H1 (cell line): ENCODE data around the gene KRT1. TPM values are rescaled to one million over a fixed set of nuclear protein-coding genes. Genes with fewer than 3 reads are reported as not detected.

Experiments used
- CTCF ChIA-PET: fragments of 300-600 bp; sonication (Branson Sonifier 250); formaldehyde crosslinking; loops from one replicate; lab custom pipeline; 2021; ENCODE audit not compliant: partially characterized antibody; lab: Charles Lee
- POLR2A ChIA-PET: fragments of 300-600 bp; sonication (Branson Sonifier 250); formaldehyde crosslinking; loops from one replicate; lab custom pipeline; 2021; ENCODE audit warnings: inconsistent platforms; ENCODE audit not compliant: partially characterized antibody; lab: Charles Lee
- DNase-seq, 2 experiments: peaks; one replicate each; pipeline versions ENCODE4 v3.0.0 to v3.0.0-alpha.2; 2010 to 2022; ENCODE audit warnings: low spot score in 2 of 2, low read depth in 1 of 2, mixed read lengths in 1 of 2
- FAIRE-seq: peaks from 2 replicates; lab custom pipeline; 2011; peaks lifted over from hg19 to GRCh38; lab: Jason Lieb, UNC
- H2AFZ ChIP-seq: 2 replicates; pipeline ENCODE4 v1.8.1; 2012; ENCODE audit warnings: low read length, inconsistent platforms
- H2AK5ac ChIP-seq: 2 replicates; pipeline ENCODE4 v1.6.1; 2013; ENCODE audit warnings: low read depth, low read length
- H2BK120ac ChIP-seq: replicated peaks from 2 replicates; pipeline ENCODE3; 2013; ENCODE audit warnings: low read depth, low read length, inconsistent platforms
- H2BK12ac ChIP-seq: 2 replicates; pipeline ENCODE4 v1.6.1; 2013; ENCODE audit warnings: low read depth, low read length
- H2BK15ac ChIP-seq: 2 replicates; pipeline ENCODE4 v1.6.1; 2013; ENCODE audit warnings: low read length
- H2BK20ac ChIP-seq: 2 replicates; pipeline ENCODE4 v1.6.1; 2013; ENCODE audit warnings: low read length
- H2BK5ac ChIP-seq: 2 replicates; pipeline ENCODE4 v1.6.1; 2013; ENCODE audit warnings: low read depth, low read length
- H3K14ac ChIP-seq: 2 replicates; pipeline ENCODE4 v1.6.1; 2013; ENCODE audit warnings: inconsistent platforms; ENCODE audit not compliant: insufficient read length
- H3K18ac ChIP-seq: 2 replicates; pipeline ENCODE4 v1.6.1; 2013; ENCODE audit warnings: low read length; ENCODE audit errors: extremely low read depth
- H3K23ac ChIP-seq: 2 replicates; pipeline ENCODE4 v1.6.1; 2013; ENCODE audit warnings: inconsistent platforms; ENCODE audit not compliant: insufficient read length
- H3K23me2 ChIP-seq: 2 replicates; pipeline ENCODE4 v1.6.1; 2013; ENCODE audit warnings: low read depth, low read length
- H3K27ac ChIP-seq: 2 replicates; pipeline ENCODE4 v1.6.1; 2011; ENCODE audit warnings: low read depth, low read length, inconsistent platforms
- H3K27me3 ChIP-seq, 4 experiments: replicated peaks in 1 of 4; 1 replicate in 1 of 4; 2 replicates in 3 of 4; pipeline versions ENCODE4 v1.6.1 to v1.8.1; 2011 to 2013; ENCODE audit warnings: low read length in 3 of 4, mild to moderate bottlenecking in 3 of 4, inconsistent platforms in 2 of 4, mixed read lengths in 2 of 4, moderate library complexity in 1 of 4; ENCODE audit not compliant: control insufficient read depth in 3 of 4, insufficient read depth in 3 of 4; ENCODE audit errors: extremely low read depth in 1 of 4
- H3K36me3 ChIP-seq, 4 experiments: 2 replicates each; pipeline versions ENCODE4 v1.6.1 to v1.8.1; 2011 to 2013; ENCODE audit warnings: mild to moderate bottlenecking in 4 of 4, low read length in 3 of 4, moderate library complexity in 2 of 4, control low read depth in 1 of 4, inconsistent platforms in 1 of 4; ENCODE audit not compliant: insufficient read depth in 4 of 4, control insufficient read depth in 2 of 4
- H3K4ac ChIP-seq: replicated peaks from 2 replicates; pipeline ENCODE3; 2013; ENCODE audit warnings: low read length, low read depth, mixed read lengths, inconsistent platforms; ENCODE audit not compliant: insufficient read length
- H3K4me1 ChIP-seq, 4 experiments: replicated peaks in 1 of 4; 1 replicate in 1 of 4; 2 replicates in 3 of 4; pipeline versions ENCODE4 v1.6.1 to v1.8.1; 2011 to 2013; ENCODE audit warnings: low read length in 3 of 4, inconsistent platforms in 2 of 4, mixed read lengths in 1 of 4; ENCODE audit not compliant: insufficient read depth in 4 of 4, control insufficient read depth in 3 of 4
- H3K4me2 ChIP-seq, 2 experiments: 2 replicates each; pipeline versions ENCODE4 v1.6.1 to v1.8.1; 2011 to 2013; ENCODE audit warnings: low read depth in 2 of 2, low read length in 2 of 2, control low read depth in 1 of 2, inconsistent platforms in 1 of 2, mild to moderate bottlenecking in 1 of 2; ENCODE audit not compliant: insufficient read depth in 1 of 2
- H3K4me3 ChIP-seq, 4 experiments: fragments of 200-600, 300-600 bp in 1 of 4; sonication (generic), shearing (Covaris generic), sonication (Bioruptor Twin) in 1 of 4; 2 replicates each; pipeline versions ENCODE4 v1.5.1 to v1.8.1; 2011 to 2016; ENCODE audit warnings: low read length in 4 of 4, low read depth in 3 of 4, control low read depth in 2 of 4, inconsistent platforms in 2 of 4, mild to moderate bottlenecking in 2 of 4, mixed read lengths in 1 of 4, moderate library complexity in 1 of 4; ENCODE audit not compliant: insufficient read depth in 2 of 4; ENCODE audit errors: extremely low read depth in 1 of 4
- H3K56ac ChIP-seq: replicated peaks from 2 replicates; pipeline ENCODE3; 2013; ENCODE audit warnings: low read depth, mild to moderate bottlenecking, mixed read lengths, low read length, inconsistent platforms; ENCODE audit not compliant: insufficient read length
- H3K79me1 ChIP-seq: 2 replicates; pipeline ENCODE4 v1.6.1; 2013; ENCODE audit warnings: low read depth, low read length, control low read depth
- H3K79me2 ChIP-seq, 2 experiments: 2 replicates each; pipeline versions ENCODE4 v1.6.1 to v1.8.1; 2012 to 2013; ENCODE audit warnings: low read length in 2 of 2, mild to moderate bottlenecking in 2 of 2, inconsistent platforms in 1 of 2; ENCODE audit not compliant: insufficient read depth in 2 of 2, control insufficient read depth in 1 of 2
- H3K9ac ChIP-seq, 4 experiments: replicated peaks in 1 of 4; 1 replicate in 1 of 4; 2 replicates in 3 of 4; pipeline versions ENCODE4 v1.6.1 to v1.8.1; 2011 to 2013; ENCODE audit warnings: low read depth in 3 of 4, low read length in 3 of 4, control low read depth in 2 of 4, mild to moderate bottlenecking in 2 of 4, moderate library complexity in 2 of 4, inconsistent platforms in 1 of 4; ENCODE audit errors: extremely low read depth in 1 of 4
- H3K9me3 ChIP-seq, 2 experiments: 2 replicates each; pipeline versions ENCODE4 v1.6.1 to v1.8.1; 2012 to 2013; ENCODE audit warnings: mild to moderate bottlenecking in 2 of 2, moderate library complexity in 2 of 2, control low read depth in 1 of 2, inconsistent platforms in 1 of 2, low read depth in 1 of 2, low read length in 1 of 2, mixed read lengths in 1 of 2; ENCODE audit not compliant: insufficient read depth in 2 of 2
- H4K20me1 ChIP-seq, 2 experiments: replicated peaks in 1 of 2; 2 replicates each; pipeline versions ENCODE3 to v1.8.1; 2011 to 2013; ENCODE audit warnings: inconsistent platforms in 2 of 2, low read length in 2 of 2, mild to moderate bottlenecking in 1 of 2; ENCODE audit not compliant: insufficient read depth in 2 of 2, control insufficient read depth in 1 of 2
- H4K5ac ChIP-seq: 2 replicates; pipeline ENCODE4 v1.6.1; 2013; ENCODE audit warnings: low read length, low read depth, mixed read lengths, inconsistent platforms; ENCODE audit not compliant: insufficient read length
- H4K8ac ChIP-seq: 2 replicates; pipeline ENCODE4 v1.8.0; 2013; ENCODE audit warnings: mild to moderate bottlenecking, moderate library complexity, low read length, inconsistent platforms; ENCODE audit not compliant: insufficient read depth; ENCODE audit errors: extremely low read depth
- H4K91ac ChIP-seq: replicated peaks from 2 replicates; pipeline ENCODE3; 2013; ENCODE audit warnings: low read length, mixed read lengths, inconsistent platforms; ENCODE audit not compliant: insufficient read length
- CREB1 ChIP-seq: IDR thresholded peaks from 2 replicates; pipeline ENCODE4 v1.6.1; 2012; ENCODE audit warnings: inconsistent platforms
- CTCF ChIP-seq, 3 experiments: IDR thresholded peaks; 1 replicate in 2 of 3; 2 replicates in 1 of 3; pipeline versions ENCODE4 v1.5.1 to v1.6.1; 2011; ENCODE audit warnings: low read length in 3 of 3, mild to moderate bottlenecking in 3 of 3, inconsistent platforms in 2 of 3, low read depth in 1 of 3, moderate library complexity in 1 of 3; ENCODE audit not compliant: insufficient read depth in 1 of 3; ENCODE audit errors: control extremely low read depth in 1 of 3
- FOSL1 ChIP-seq: IDR thresholded peaks from 2 replicates; pipeline ENCODE4 v1.6.1; 2011; ENCODE audit warnings: mild to moderate bottlenecking, low read depth, low read length, moderate library complexity; ENCODE audit not compliant: insufficient read depth
- KDM4A ChIP-seq: IDR thresholded peaks from one replicate; pipeline ENCODE4 v1.7.1; 2012; ENCODE audit warnings: low read depth, mild to moderate bottlenecking, moderate library complexity, low read length, inconsistent platforms; ENCODE audit not compliant: severe bottlenecking
- MAFK ChIP-seq: IDR thresholded peaks from 2 replicates; pipeline ENCODE4 v1.6.1; 2012; ENCODE audit warnings: low read depth, mild to moderate bottlenecking, improper control_type of control experiment, low read length
- RAD21 ChIP-seq, 2 experiments: IDR thresholded peaks in 1 of 2; conservative IDR thresholded peaks in 1 of 2; 2 replicates each; pipeline ENCODE4 v1.6.1; 2011; ENCODE audit warnings: low read depth in 2 of 2, low read length in 2 of 2, improper control_type of control experiment in 1 of 2, inconsistent platforms in 1 of 2, mild to moderate bottlenecking in 1 of 2, moderate library complexity in 1 of 2
- TEAD4 ChIP-seq: IDR thresholded peaks from 2 replicates; pipeline ENCODE4 v1.6.1; 2012; ENCODE audit warnings: low read depth, low read length, inconsistent platforms, mixed read lengths
- WGBS, 2 experiments: shearing (Covaris generic) in 1 of 2; methylation state at CpG; one replicate each; pipeline versions ENCODE4 v1.1.6 to v1.1.7; 2013 to 2015; ENCODE audit warnings: low lambda C conversion rate in 2 of 2, mixed read lengths in 2 of 2, inconsistent platforms in 1 of 2, low coverage in 1 of 2, missing lambda C conversion rate in 1 of 2; ENCODE audit not compliant: insufficient replicate concordance in 2 of 2, insufficient coverage in 1 of 2, insufficient read length in 1 of 2; ENCODE audit errors: extremely low coverage in 1 of 2, missing lambda C conversion rate in 1 of 2; 5-methylcytosine and 5-hydroxymethylcytosine counted together
- polyA plus RNA-seq, 7 experiments: library from polyadenylated mRNA; depleted of rRNA in 3 of 7; stranded (reverse) in 5 of 7; unstranded in 2 of 7; fragments of >200 nt in 5 of 7; fragments of 200-250 nt in 2 of 7; gene quantifications; 1 replicate in 5 of 7; 2 replicates in 1 of 7; 4 replicates in 1 of 7; pipeline versions ENCODE4 v1.2.1 to v1.2.3, GENCODE V29; 2011 to 2013; ENCODE audit warnings: missing spikeins in 2 of 7, mixed read lengths in 2 of 7
- total RNA-seq: library from RNA; stranded (reverse); fragmentation: NEBNext Ultra II Directional; extraction: Animal tissue kit (Norgen Biotek cat#: 25700); gene quantifications from 2 replicates; pipeline ENCODE4 v1.2.1, GENCODE V29; 2021

Gene KRT1
- total and polyA plus RNA-seq, 2 of the 8 experiments (the other 6 are each of a cell fraction or from before 2014, with no cell fraction given): not detected

DNA sequence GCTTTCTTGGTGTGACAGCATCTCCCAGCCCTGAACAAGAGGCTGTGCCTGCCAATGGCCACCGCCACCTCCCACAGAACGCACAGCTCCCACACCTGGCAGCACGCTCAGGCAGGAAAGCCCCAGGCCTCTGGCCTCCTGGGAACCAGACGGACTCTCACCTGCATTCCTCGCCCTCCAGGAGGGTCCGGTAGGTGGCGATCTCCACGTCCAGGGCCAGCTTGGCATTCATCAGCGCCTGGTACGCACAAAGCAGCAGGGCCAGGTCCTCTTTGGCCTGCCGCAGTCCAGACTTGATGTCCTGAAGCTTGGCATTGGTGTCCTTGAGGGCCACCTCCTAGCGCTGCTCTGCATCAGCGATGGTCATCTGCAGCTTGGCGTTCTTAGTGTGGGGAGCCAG lies 35.2 kb upstream of the KRT1 start:
- no peak overlapping the region for H4K91ac ChIP-seq
- no peak overlapping the region for H2BK120ac ChIP-seq
- no peak overlapping the region for H3K27ac ChIP-seq
- no peak overlapping the region for H3K4me2 ChIP-seq
- peak; percentile 66 to 74 (median 71) for TF ChIP-seq CTCF (IDR thresholded peaks at IDR 0.05; ENCODE audit: control extremely low read depth in 1 of 3, insufficient read depth in 1 of 3, low read depth in 1 of 3, low read length in 3 of 3)
- TF ChIP-seq FOSL1: no peak
- no peak for TF ChIP-seq KDM4A
- TF ChIP-seq RAD21 (IDR thresholded peaks at IDR 0.05 in 1 of 2, conservative IDR thresholded peaks at IDR 0.05 in 1 of 2; ENCODE audit: low read depth in 2 of 2, low read length in 2 of 2): peak; percentile 44 to 67
- TF ChIP-seq CREB1: no peak
- TF ChIP-seq TEAD4: peak; percentile 82
- TF ChIP-seq MAFK: no peak
- TF ChIP-seq, all 59 proteins: peak for 3
- no peak for FAIRE-seq
- Histone ChIP-seq H3K79me1 (no peaks in the 10 kb centered on the region), H3K27me3 (peaks cover 8 to 32% (median 26%) of the 10 kb centered on the region in 4 experiments), H3K18ac (no peak overlapping the region), H3K79me2 (no peaks in the 10 kb centered on the region), H3K9me3 (no peaks in the 10 kb centered on the region), H2BK15ac (peak overlapping the region; percentile 66; the same call in 1 of the 2 replicates), H3K23ac (no peak overlapping the region), H2BK12ac (no peak overlapping the region), H2AFZ (no peak overlapping the region), H4K5ac (no peak overlapping the region), H3K4ac (no peak overlapping the region), H3K14ac (no peak overlapping the region), H3K4me3 (no peak overlapping the region), H2BK5ac (no peak overlapping the region), H3K36me3 (no peaks in the 10 kb centered on the region), H3K9ac (no peak overlapping the region), H3K4me1 (peaks cover 0 to 7% (median 0%) of the 10 kb centered on the region in 4 experiments; a peak in 3 of 7 replicates), H4K20me1 (peaks cover 0 to 2% of the 10 kb centered on the region in 2 experiments), H4K8ac (no peak overlapping the region; the same call in 1 of the 2 replicates), H2AK5ac (no peak overlapping the region), H2BK20ac (no peak overlapping the region), H3K56ac (no peak overlapping the region), H3K23me2 (peaks cover 5% of the 10 kb centered on the region; the same call in 1 of the 2 replicates)
- 66% methylated on average over 14 of the region's 14 CpGs; no CpG with 5 or more reads in 1 of the 2 experiments for WGBS, 2 experiments
- ChIA-PET CTCF (interaction anchor here (0.6 to 6.2 kb wide), 28 partner anchors 9 to 402 kb away, joined by 3 to 30 read pairs (median 6); no protein-coding TSS in a partner anchor), POLR2A (interaction anchor here (0.8 to 1.9 kb wide), 2 partner anchors 10 to 234 kb away, joined by 4 to 5 read pairs; partner anchors contain the start of gene KRT18)
- peak in 1 of 2 experiments; percentile 78 for DNase-seq
